OCI-LY3 (cell line): ENCODE data around the gene TMEM132A.

Source experiments
- CTCF ChIP-seq: fragments of 200-600, 300-600 bp; sonication (generic); IDR thresholded peaks from 2 replicates; pipeline ENCODE4 v1.5.1; 2014; ENCODE audit warnings: antibody characterized with exemption, low read length, low read depth
- EZH2phosphoT487 ChIP-seq: fragments of 200-600 bp; shearing (Covaris generic); IDR thresholded peaks from 2 replicates; pipeline ENCODE4 v1.6.1; 2018; ENCODE audit warnings: antibody characterized with exemption, mixed run types, low read depth

- TF ChIP-seq CTCF (no peak), EZH2phosphoT487 (no peak)
Observed at GRCh38 chr11:60945295-60945667, 21.0 kb downstream of the TMEM132A start.
